GM21723 (cell line): ENCODE data around the gene FXYD4.

ENCODE experiments used
- ATAC-seq: cut with Tn5 transposase; IDR thresholded peaks from one replicate; pipeline ENCODE4 v1.9.1; 2021; ENCODE audit warnings: mild to moderate bottlenecking, moderate library complexity; ENCODE audit not compliant: unreplicated experiment

Gene FXYD4

GRCh38 chr10:43343126-43343525 lies 28.3 kb upstream of the FXYD4 start:
- no peak for ATAC-seq

- no peak for ATAC-seq
These were observed 27.4 kb upstream of the FXYD4 start for GRCh38 chr10:43344051-43344450.

GRCh38 chr10:43347997-43348396 lies 23.4 kb upstream of the FXYD4 start:
- peak; percentile 11 for ATAC-seq

GRCh38 chr10:43348511-43349312 lies 22.7 kb upstream of the FXYD4 start:
- peak; percentile 98 for ATAC-seq

- ATAC-seq, result no peak
These were observed 21.3 kb upstream of the FXYD4 start for GRCh38 chr10:43350156-43350555.

- ATAC-seq, result no peak
These were observed 20.8 kb upstream of the FXYD4 start for GRCh38 chr10:43350686-43351085.

- no peak for ATAC-seq
These were observed 20.1 kb upstream of the FXYD4 start for GRCh38 chr10:43351301-43351700.

GRCh38 chr10:43352951-43353350 lies 18.5 kb upstream of the FXYD4 start:
- no peak for ATAC-seq

- no peak for ATAC-seq
These were observed 17.7 kb upstream of the FXYD4 start for GRCh38 chr10:43353495-43354329.

GRCh38 chr10:43354330-43354635 lies 17.2 kb upstream of the FXYD4 start:
- no peak for ATAC-seq

- no peak for ATAC-seq
These were observed 16.5 kb upstream of the FXYD4 start for GRCh38 chr10:43354879-43355380.

GRCh38 chr10:43355749-43356371 lies 15.6 kb upstream of the FXYD4 start:
- no peak for ATAC-seq

GRCh38 chr10:43360086-43360485 lies 11.3 kb upstream of the FXYD4 start:
- no peak for ATAC-seq

- ATAC-seq, result no peak
These were observed 9.8 kb upstream of the FXYD4 start for GRCh38 chr10:43361547-43362190.

GRCh38 chr10:43362191-43362839 lies 9.1 kb upstream of the FXYD4 start:
- peak; percentile 97 for ATAC-seq

GRCh38 chr10:43365001-43365400 lies 6.4 kb upstream of the FXYD4 start:
- ATAC-seq, result no peak

- ATAC-seq, result no peak
These were observed 1.5 kb upstream of the FXYD4 start for GRCh38 chr10:43369921-43370320.

- ATAC-seq, result no peak
These were observed 693 bp upstream of the FXYD4 start for GRCh38 chr10:43370671-43371215.

GRCh38 chr10:43372765-43373361 lies 1.4 kb downstream of the FXYD4 start:
- ATAC-seq, result no peak

GRCh38 chr10:43373461-43373860 lies 2.0 kb downstream of the FXYD4 start:
- no peak for ATAC-seq
